Measurements from ENCODE around the gene CLK3. TPM values are rescaled to one million over a fixed set of nuclear protein-coding genes. Genes with fewer than 3 reads are reported as not detected.

Gene CLK3
- 100 to 1,000 TPM in 2 of 4 donors, 10 to 100 TPM in 2; 45.4 to 152 (median 105) TPM for total RNA-seq

- peak; percentile 92 to 94 for DNase-seq
- Histone ChIP-seq H3K36me3 (peaks cover 0 to 16% of the 10 kb centered on the region in 2 donors), H3K4me1 (peaks cover 34 to 39% of the 10 kb centered on the region in 2 donors), H3K27me3 (no peaks in the 10 kb centered on the region), H3K27ac (peak within 1 kb of the TSS; percentile 94 to 100 (median 96)), H3K4me3 (peak within 1 kb of the TSS; percentile 74 to 94 (median 86)), H3K9me3 (no peaks in the 10 kb centered on the region)
- peak; percentile 71 to 73 for ATAC-seq
- in situ Hi-C loops (cut with MboI; ENCODE audit: low sequenced_read_pairs in 4 of 4): loop anchor here in 3 of 4 donors (10.0 to 25.0 kb wide), 2 partner anchors 71 to 153 kb away; partner anchors contain the start of genes ARID3B (in 2 of the 3) and UBL7 (in 1 of the 3)
- intact Hi-C loops (cut with DNase I; ENCODE audit: low total_unique reads): loop anchor here (1.0 to 10.0 kb wide), 6 partner anchors 17 to 931 kb away; partner anchors contain the start of genes ARID3B, CD276, COX5A and UBL7
- TF ChIP-seq CTCF (IDR thresholded peaks at IDR 0.05 in 4 of 5, conservative IDR thresholded peaks at IDR 0.05 in 1 of 5) (no peak), POLR2A (IDR thresholded peaks at IDR 0.05) (peak; percentile 86 to 89)
These were observed at the start of gene CLK3 for GRCh38 chr15:74615508-74616365. Gene CLK3, plus strand, starts transcription at chr15:74615836. Its CDS starts 3,361 bp downstream, at chr15:74619197.

GRCh38 chr15:74568594-74568993 is 47.0 kb upstream of the CLK3 start:
- Histone ChIP-seq H3K4me3 (no peak overlapping the region), H3K36me3 (peaks cover 0 to 10% of the 10 kb centered on the region in 2 donors), H3K9me3 (no peaks in the 10 kb centered on the region), H3K27me3 (no peaks in the 10 kb centered on the region), H3K27ac (no peak overlapping the region), H3K4me1 (peaks cover 26 to 31% of the 10 kb centered on the region in 2 donors)
- DNase-seq: no peak
- TF ChIP-seq POLR2A (IDR thresholded peaks at IDR 0.05) (no peak), CTCF (IDR thresholded peaks at IDR 0.05 in 4 of 5, conservative IDR thresholded peaks at IDR 0.05 in 1 of 5) (no peak)
- intact Hi-C loops (cut with DNase I; ENCODE audit: low total_unique reads): no loop called here
- no peak for ATAC-seq
- in situ Hi-C loops (cut with MboI; ENCODE audit: low sequenced_read_pairs in 4 of 4): no loop called here

GRCh38 chr15:74569731-74570070 is 45.9 kb upstream of the CLK3 start:
- in situ Hi-C loops (cut with MboI; ENCODE audit: low sequenced_read_pairs in 4 of 4): no loop called here

GRCh38 chr15:74571191-74571590 is 44.4 kb upstream of the CLK3 start:
- Histone ChIP-seq H3K4me1 (peaks cover 15 to 18% of the 10 kb centered on the region in 2 donors), H3K36me3 (peaks cover 0 to 19% of the 10 kb centered on the region in 2 donors), H3K27me3 (no peaks in the 10 kb centered on the region), H3K27ac (no peak overlapping the region), H3K9me3 (no peaks in the 10 kb centered on the region), H3K4me3 (no peak overlapping the region)
- no peak for TF ChIP-seq CTCF (IDR thresholded peaks at IDR 0.05 in 4 of 5, conservative IDR thresholded peaks at IDR 0.05 in 1 of 5)
- TF ChIP-seq POLR2A (IDR thresholded peaks at IDR 0.05): no peak
- intact Hi-C loops (cut with DNase I; ENCODE audit: low total_unique reads): no loop called here
- in situ Hi-C loops (cut with MboI; ENCODE audit: low sequenced_read_pairs in 4 of 4): no loop called here
- ATAC-seq (no peak), DNase-seq (no peak)

More at GRCh38 chr15:74569731-74570070, 45.9 kb upstream of the CLK3 start:
- Histone ChIP-seq H3K27ac (peak overlapping the region in 1 of 4 donors; percentile 26), H3K4me1 (peaks cover 26 to 31% of the 10 kb centered on the region in 2 donors), H3K9me3 (no peaks in the 10 kb centered on the region), H3K27me3 (no peaks in the 10 kb centered on the region), H3K4me3 (no peak overlapping the region), H3K36me3 (peaks cover 0 to 19% of the 10 kb centered on the region in 2 donors)
- TF ChIP-seq POLR2A (IDR thresholded peaks at IDR 0.05) (no peak), CTCF (IDR thresholded peaks at IDR 0.05 in 4 of 5, conservative IDR thresholded peaks at IDR 0.05 in 1 of 5) (no peak)
- ATAC-seq: no peak
- intact Hi-C loops (cut with DNase I; ENCODE audit: low total_unique reads): no loop called here
- DNase-seq: no peak

All from gastrocnemius medialis (tissue), 4 donors.